Stimulated activated naive CD4-positive, alpha-beta T cell (primary cell): ENCODE data around the gene TTF1.
"Not testable (repeated sequence)": the region's sequence is repeated elsewhere in the genome, so short reads cannot be mapped to it uniquely, and the experiment has no call there.

Source experiments
- DNase-seq, 6 experiments: peaks; one replicate each; lab custom pipeline; 2025; lab: John Stamatoyannopoulos, UW

Gene TTF1

DNA sequence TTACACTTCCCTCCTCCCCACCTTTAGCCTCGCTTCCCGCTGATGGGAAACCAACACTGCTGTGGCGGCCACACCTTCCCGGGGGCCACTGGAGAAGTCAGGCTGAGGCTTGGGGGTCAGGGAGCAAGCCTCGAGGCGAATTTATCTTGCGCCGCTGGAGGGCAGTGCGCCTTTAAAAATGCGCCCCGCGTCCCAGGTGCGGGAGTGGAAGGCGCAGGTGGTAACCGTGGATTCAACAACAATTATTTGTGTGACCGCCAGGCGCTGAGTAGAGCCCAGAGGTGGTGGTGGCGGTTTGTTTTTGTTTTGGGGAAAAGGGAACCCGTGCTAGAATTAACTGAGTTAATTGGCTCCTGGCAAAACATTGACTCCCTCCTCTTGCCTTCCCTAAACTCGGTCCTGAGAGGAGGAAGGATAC, 4.5 kb upstream of the TTF1 start:
- DNase-seq = peak; percentile 50 to 75 (median 63)

DNA sequence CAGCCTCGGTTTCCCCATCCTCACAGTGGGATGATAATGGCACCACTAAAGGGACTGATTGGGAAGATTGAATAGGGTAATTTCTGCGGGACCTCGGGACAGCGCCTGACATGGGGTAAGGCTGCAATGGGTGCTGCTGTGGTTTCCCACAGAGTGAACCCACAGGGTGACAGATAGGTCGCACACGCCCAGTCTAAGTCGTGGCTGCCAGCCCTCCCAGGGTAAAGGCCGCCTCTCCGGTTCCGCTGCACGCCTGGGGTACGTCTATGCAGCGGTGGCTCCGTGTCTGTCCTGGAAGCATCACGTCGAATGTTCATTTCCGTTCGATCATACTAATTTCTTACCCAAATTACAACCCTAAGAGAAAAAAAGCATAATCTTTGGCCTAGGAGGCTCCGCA, 4.0 kb upstream of the TTF1 start:
- DNase-seq = peak in 2 of 6 experiments; percentile 20 to 66

DNA sequence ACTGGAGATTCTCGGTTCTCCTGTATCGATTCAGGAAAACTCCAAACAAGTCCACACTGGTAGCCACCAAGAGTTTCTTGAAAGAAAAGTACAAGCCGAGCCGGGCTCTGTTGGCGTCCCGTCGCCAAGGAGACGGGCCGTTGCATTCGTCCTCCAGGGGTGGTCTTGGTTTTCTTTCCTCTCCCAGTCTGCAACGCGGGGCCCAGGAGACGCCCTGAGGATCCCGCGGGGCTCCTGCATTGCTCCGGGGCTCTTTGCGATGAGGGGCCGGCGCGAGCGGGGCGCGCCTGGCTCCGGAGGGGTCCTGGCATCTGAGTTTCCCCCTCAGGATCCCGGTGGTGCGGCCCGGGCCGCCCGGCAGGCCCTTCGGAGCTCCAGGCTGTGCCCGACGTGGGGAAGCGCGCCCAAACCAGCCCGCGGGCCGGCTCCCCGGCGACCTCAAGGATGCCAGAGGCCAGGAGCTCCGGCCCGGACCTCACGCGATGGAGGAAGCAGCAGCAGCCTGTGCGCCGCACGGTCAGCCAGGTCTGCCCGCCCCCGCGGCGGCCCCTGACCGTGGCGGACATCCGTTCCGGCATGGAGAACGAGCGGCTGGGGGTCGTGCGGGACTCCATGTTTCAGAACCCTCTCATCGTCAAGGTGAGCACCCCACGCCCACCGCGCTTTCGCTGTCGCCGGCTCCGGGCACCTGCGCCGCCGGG, 3.3 kb upstream of the TTF1 start, which contains the start of gene CFAP77:
CFAP77 (plus strand) TSS at position 384 of the 701 bp plus-strand sequence; CDS start at position 445, 61 bp downstream.
- DNase-seq = peak; percentile 4 to 65 (median 34)

DNA sequence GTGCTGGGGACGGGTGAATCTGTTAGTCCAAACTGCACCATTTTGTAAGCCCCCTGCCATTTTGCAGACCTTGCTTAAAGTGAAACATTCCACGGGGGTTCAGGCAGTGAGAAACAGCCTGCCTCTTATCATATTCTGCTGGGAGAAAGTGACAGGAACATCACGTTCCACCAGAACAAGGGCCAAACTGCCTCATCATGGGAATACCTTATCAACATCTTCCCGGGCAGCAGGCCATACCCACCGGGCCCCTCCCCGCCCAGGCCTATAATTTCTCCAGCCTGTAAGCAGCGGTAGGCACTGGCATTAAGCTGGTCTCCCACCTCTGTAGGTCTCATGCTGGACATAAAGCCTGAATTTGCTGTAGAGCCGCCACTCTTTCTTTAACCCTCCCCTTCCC, 1.9 kb upstream of the TTF1 start:
- DNase-seq = no peak

DNA sequence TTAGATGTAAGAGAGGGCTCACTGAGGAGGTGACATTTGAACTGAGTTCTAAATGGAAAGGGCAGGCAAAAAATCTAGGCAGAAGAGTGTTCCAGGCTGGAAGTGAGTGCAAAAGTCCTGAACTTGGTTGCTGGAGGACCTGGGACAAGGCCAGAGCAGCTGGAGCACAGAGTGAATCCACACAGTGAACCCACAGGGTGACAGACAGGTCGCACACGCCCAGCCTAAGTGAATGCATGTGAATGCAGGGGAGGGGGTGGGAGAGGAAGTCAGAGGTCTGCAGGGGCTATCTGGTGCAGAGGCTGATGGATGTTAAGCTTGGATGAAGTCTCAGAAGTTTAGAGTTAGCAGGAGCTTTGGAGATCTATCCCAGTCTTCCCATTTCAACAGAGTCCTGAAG, 556 bp upstream of the TTF1 start:
- DNase-seq = no peak

DNA sequence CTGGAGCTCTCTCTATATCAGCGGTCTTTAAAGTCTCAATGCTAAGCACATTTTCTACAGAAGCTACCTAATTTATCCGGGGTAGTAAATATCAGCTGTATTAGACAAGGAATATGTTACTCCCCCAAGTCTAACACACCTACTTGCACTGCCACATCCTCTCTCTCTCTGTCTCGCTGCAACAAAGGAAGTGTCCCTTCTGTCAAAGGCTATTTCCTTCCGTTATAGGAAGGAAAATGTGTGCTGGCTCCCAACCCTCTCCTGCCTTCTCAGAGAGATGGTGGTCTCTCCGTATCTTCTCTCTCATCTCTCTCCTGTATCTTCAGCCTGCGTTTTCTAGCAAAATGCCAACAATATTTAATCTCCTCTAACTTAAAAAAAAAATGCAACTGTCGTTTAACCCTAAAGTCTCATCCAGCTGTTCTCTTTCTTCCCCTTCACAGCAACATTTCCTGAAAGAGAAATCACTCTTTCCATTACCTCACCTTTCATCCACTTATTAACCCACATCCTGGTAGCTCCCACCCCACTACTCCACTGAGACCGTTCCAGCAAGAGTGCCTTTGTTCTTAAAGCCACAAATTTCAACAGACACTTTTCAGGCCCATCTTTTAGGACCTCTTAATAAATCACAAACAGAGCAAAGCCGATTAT, 2.3 kb downstream of the TTF1 start:
- peak in 1 of 6 experiments; percentile 21 for DNase-seq

DNA sequence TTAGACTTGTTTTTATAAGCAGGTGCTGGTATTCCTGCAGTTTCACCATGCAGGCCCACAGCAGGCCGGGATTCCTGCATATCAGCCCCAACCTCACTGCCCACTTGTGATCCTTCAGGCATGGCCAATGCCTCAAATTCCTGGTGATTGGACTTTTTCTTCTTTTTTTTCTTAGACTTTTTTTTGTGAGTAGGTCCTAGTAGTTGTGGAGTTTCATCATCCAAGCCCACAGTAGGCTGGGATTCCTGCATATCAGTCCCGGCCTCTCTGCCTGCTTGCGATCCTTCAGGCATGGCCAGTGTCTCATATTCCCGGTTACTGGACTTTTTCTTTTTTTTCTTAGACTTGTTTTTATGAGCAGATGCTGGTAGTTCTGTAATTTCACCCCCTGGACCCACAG, 4.8 kb downstream of the TTF1 start:
- no peak for DNase-seq

DNA sequence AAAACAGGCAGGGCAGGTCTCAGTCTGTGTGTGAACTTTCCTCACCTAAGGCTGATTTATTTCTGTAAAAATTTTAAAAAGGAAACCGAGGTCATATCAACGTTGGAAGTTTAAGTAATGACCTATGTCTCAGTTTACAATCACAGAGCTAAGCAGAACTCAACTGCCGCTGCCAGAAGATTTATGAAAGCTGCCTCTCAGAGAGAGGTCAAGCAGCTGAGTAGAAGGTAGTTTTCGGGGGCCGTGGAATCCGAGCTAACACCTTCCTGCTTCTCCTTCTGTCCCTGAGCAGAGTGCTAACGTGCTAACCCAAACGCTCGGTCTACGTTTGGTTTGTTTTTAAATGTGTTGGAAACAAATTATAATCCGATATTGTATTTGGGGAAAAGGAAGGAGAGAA, 11.1 kb downstream of the TTF1 start:
- DNase-seq = no peak

DNA sequence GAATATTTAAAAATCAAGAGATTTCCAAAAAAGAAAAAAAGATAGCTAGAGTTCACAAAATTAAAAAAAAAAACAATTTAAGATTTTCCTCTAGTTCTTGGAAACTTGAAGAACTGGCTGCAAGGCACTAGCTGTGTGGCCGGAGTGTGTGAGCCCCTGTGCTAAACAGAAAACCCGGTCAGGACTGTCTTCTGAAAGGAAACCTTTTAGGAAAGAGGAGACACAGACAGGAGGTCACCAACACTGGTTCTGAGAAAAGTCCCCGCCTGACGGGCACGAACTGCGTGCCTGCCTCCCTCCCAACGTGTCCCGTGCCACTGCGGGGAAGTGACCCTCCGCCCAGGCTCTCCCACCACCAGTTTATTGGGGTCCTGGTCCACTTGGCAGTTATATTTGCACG, 15.2 kb downstream of the TTF1 start:
- no peak for DNase-seq

DNA sequence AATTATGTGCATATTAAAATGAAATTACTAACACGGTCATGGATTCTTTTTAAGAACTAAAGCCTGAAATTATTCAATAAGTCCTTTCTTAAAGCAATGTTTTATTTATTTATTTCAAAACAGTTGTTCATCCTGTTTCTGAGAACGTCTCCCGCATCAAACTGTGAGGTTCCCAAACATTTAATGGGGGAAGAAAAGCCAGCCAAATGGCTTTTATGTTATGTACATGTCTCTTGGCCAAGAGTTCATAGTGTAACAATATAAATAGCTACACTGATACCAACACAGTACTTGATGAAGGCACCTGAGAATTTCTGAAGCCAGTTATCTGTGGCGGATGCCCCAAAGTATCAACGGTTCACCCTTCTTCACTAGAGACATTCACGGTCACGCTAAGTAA, 15.7 kb downstream of the TTF1 start:
- DNase-seq = no peak

DNA sequence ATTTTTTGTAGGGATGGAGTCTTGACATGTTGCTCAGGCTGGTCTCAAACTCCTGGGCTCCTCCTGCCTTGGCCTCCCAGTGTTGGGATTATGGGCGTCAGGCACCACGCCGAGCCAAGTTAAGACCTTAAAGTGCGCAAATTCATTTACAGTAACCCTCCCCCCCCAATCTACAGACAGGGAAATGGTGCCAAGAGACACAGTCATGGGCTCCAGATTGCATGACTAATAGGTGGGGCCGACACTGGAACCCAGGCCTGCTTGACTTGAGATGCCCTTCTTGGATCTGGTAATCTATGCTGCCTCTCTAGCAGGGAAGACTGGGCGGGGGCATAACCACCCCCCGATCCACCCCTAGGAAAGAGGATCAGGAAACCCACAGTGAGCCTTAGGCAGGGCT, 19.5 kb downstream of the TTF1 start:
- DNase-seq = no peak

DNA sequence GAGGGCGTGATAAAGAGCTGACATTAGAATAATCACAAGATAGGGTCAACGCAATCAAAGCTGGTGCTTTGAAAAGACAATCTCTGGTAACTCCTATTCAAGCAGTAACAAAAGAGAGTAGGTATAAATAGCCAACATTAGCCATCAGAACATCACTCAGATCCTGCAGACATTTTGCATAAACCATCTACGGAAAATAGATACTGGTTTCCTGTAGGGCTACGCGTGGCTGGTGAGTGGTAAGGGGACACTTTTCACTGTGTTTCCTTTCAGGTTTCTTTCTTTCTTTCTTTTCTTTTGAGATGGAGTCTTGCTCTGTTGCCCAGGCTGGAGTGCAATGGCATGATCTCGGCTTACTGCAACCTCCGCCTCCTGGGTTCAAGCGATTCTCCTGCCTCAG, 22.3 kb downstream of the TTF1 start:
- DNase-seq = no peak

DNA sequence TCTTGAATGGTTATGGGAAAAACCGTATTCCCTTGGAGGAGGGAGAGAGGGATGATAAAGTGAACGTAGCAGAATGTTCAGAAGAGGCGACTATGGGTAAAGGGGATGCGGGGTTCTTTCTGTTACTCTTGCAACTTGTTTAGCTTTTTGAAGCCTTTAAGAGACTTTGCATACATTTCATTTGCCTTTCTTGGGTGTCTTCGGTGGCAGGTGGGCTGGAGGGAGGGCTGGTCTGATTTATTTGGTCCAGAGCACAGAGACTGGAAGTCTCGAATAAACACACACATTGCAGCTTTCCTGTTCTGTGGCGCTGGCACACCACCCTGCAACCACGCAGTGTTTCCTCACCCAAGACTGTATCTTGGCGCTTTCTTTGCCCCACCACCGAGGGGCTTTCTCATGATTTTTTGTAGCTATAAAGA, 23.2 kb downstream of the TTF1 start:
- DNase-seq = no peak

DNA sequence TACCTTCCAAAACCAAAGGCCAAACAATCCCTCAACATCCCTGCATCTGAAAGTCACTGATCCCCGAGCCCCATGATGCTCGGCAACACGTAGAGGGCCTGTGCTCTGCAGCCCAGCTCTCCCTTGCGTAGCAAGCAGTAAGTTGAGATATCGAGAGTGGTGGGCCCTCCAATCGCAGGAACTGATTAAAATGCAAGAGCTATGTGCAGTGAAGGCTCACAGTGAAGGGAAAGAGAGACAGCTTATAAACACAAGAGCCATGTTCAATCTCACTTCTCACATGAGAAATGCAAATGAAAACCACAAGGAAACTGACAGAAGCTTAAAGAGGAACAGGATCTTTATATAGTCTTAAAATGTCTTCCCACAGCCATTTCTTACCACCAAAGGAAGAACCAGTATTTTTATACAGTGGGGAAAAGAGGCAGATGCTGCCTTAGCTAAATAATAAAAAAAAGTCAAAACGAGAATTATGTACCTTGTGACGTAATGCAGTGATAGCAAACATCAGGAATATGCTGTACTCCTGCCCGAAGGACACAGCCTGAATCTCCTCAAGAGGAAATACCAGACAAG, 24.6 kb downstream of the TTF1 start:
- DNase-seq = no peak

DNA sequence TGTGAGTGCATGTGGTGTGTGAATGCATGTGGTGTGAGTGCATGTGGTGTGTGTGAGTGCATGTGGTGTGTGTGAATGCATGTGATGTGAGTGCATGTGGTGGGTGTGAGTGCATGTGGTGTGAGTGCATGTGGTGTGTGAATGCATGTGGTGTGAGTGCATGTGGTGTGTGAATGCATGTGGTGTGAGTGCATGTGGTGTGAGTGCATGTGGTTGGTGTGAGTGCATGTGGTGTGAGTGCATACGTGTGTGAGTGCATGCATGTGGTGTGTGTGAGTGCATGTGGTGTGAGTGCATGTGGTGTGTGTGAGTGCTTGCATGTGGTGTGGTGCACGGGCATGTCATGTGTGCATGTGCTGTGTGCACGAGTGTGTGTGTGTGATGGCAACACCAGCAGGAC, 28.2 kb downstream of the TTF1 start:
- not testable (repeated sequence) for DNase-seq

DNA sequence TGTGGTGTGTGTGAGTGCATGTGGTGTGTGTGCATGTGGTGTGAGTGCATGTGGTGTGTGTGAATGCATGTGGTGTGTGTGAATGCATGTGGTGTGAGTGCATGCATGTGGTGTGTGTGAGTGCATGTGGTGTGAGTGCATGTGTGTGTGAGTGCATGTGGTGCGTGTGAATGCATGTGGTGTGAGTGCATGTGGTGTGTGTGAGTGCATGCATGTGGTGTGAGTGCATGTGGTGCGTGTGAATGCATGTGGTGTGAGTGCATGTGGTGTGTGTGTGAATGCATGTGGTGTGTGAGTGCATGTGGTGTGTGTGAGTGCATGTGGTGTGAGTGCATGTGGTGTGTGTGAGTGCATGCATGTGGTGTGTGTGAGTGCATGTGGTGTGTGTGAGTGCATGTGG, 28.9 kb downstream of the TTF1 start:
- not testable (repeated sequence) for DNase-seq

DNA sequence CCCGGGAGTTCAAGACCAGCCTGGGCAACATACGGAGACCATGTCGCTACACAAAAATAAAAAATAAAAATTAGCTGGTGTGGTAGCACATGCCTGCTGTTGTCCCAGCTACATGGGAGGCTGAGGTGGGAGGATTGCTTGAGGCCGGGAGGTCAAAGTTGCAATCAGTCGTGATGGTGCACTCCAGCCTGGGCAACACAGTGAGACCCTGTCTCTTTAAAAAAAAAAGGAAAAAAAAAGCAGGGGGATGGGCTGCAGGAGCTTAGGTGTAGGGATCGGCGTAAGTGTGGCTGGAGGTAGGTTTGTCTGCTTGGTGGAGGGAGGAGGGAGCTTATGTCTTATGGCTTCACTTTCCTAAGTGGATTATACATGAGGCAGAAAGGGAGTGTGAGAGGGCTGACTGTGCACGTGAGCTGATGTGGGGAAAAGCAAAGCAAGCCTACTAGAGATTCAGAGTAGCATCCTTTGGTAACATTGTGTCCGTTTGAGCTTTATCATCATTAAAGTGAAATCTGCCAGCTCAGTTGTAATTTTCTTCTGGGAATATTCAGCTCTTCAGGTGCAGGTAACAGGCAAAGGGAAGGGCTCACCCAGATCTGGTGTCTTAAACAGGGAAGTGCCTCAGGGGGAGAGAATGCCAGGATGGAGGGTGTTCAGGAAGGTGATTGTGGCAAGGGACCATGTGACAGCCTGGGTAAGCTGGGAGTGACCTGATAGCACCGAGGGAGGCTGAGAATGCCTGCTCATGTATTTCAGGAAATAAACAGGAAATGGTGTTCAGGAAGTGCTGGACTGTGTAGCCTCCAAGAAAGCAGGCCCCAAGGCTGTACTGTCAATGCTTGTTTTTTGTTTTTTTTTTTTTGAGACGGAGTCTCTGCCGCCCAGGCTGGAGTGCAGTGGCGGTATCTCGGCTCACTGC, 34.2 kb downstream of the TTF1 start:
- DNase-seq = no peak

DNA sequence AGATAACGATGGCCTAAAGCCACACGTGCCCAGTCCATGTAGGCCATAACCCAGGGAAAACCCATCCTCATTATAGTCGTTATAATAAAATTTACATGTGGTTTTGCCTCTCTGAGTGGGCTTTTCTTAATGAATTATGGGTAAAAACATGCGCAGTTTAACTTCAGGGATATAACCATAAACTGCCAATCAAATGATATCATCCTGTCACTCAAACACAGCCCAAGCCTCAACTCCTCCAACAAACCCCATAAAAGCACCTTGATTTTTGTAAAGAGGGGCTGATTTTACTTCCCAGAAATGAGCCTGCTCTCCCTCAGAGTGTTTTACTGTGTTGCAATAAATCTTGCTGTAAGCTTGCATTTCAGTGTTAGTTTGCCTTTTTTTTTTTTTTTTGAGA, 36.0 kb downstream of the TTF1 start:
- DNase-seq = no peak

DNA sequence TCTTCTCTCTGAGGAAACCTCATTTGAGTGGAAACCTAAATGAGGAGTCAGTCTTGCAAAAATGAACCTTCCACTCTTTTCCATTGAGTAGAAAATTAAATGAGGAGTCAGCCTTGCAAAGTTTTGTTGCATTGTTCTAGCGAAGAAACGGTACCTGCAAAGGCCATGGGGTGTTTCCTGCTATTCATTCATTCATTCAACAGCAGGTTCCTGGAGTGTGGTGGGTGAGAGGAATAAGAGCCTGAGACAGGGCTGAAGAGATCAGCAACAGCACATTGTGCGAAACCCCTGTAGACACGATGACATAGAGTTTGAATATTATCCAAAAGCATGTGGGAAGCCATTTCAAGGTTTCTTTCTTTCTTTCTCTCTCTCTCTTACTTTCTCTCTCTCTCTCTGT, 37.2 kb downstream of the TTF1 start:
- DNase-seq = no peak

DNA sequence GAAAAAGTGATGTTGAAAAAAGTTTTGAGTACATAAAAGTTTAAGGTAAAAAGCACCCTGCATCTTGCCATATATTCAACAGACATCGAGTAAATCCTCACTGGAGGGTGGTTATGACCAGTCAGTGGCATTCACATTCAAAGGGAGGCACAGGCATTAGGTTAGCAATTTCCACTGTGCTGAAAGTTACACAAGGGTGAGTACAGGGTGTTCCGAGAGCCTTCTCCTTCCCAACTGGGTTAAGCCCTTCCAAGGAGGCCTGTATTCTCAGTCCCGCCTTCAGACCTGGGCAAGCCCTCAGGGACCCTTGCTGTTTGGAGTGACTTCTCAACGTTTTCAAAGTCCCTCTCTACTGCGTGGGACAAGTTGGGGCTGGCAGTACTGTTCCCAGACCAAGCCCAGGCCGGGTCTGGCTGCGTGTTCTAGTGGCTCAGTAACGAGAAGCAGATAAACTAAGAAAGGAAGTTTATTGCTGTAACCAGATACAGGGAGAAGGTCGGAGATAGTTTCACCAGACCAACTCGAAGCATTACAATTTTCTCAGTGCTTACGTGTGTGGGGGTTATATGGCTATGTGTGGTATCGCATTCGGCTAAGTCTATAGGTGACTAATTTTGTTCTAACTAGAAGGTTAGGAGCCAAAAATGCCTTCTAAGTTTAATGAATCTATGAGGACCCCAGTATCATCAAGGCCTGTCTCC, 38.9 kb downstream of the TTF1 start:
- no peak for DNase-seq

DNA sequence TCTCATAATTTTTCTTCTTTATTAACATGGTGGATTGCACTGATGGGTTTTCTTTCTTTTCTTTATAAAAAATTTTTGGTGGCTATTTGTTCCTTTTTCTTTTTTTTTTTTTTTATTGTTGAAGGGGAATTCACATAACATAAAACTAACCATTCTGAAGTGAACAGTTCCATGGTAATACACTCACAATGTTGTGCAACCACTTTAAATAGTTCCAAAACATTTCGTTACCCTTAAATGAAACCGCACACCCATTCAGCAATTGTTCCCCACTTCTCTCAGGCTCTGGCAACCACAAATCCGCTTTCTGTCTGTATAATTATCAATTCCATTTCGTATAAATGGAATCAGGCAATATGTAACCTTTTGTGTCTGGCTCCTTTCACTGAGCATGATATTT, 40.2 kb downstream of the TTF1 start:
- DNase-seq = no peak

DNA sequence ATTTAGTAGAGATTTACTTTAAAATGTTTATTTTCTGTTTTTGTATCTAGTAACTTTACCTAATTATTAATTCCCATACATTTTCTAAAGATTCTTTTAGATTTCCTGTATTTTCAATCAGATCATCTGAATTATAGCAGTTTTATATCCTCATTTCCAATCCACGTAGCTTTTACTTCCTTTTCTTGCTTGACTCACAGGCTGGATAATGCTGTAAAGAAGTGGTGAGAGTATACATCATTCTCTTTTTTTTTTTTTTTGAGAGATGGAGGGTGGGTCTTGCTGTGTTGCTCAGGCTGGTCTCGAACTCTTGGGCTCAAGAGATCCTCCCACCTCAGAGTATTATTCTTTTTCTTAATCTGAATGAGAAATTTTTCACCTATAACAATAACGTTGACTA, 40.7 kb downstream of the TTF1 start:
- no peak for DNase-seq
